Anterior cingulate cortex (tissue), 58 donors: Measurements from ENCODE around the gene SPATA31A3.
"Not testable (repeated sequence)": the region's sequence is repeated elsewhere in the genome, so short reads cannot be mapped to it uniquely, and the experiment has no call there.

Experiments
- DNase-seq, 58 donors: peaks; one replicate each; lab custom pipeline; 2025; lab: John Stamatoyannopoulos, UW

The SPATA31A3 gene

GRCh38 chr9:66992450-66992849 is at the start of gene SPATA31A3:
Gene SPATA31A3, minus strand, starts transcription at chr9:66992550. Its CDS starts 29 bp downstream, at chr9:66992521.
- DNase-seq, result not testable (repeated sequence)

- DNase-seq, result not testable (repeated sequence)
Measured at GRCh38 chr9:66952576-66952975, 39.8 kb downstream of the SPATA31A3 start.

- not testable (repeated sequence) for DNase-seq
Measured at GRCh38 chr9:66942400-66943155, 49.8 kb downstream of the SPATA31A3 start.

DNA sequence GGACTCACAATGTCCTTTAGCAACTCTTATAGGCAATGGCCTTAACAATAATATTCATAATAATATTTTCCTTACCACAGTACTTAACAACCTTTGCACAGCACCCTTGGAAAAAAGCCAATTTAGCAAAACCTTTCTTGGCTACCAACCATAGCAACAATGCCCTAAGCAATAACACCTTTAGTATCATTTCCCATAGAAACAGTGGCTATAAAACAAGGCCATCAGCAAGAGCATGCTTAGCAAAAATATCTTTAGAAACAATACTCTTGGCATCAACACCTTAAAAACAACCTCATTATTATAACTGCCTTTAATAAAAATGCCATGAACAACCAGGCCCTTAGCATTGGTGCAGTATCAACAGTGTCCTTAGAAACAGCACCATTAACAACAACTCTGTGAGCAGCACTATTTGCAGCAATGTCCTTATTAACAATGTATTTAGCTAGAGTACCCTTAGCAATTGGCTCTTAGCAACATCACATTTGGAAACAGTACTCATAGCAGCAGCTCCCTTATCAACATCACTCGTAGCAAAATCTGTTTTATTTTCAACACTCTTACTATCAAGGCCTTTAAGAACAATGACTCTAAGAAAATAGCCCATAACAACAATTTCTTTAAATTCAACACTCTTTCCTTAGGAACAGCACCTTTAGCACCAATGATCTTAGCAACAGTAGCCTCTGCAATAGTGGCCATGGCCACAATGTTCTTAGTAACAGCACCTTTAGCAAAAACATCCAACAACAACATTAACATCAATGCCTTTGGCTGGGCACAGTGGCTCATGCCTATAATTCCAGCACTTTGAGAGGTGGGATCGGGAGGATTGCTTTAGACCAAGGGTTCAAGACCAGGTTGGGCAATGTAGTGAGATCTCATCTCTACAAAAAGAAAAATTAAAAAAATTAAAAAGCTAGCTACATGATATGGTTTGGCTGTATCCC is 52.2 kb downstream of the SPATA31A3 start:
- DNase-seq, result not testable (repeated sequence)

- not testable (repeated sequence) for DNase-seq
Measured at GRCh38 chr9:66938322-66938721, 54.0 kb downstream of the SPATA31A3 start.

- not testable (repeated sequence) for DNase-seq
Measured at GRCh38 chr9:66937662-66938061, 54.7 kb downstream of the SPATA31A3 start.
